Astrocyte of the spinal cord (primary cell): ENCODE measurements around the gene HTR1D.
"Not testable (repeated sequence)": the region's sequence is repeated elsewhere in the genome, so short reads cannot be mapped to it uniquely, and the experiment has no call there.

ENCODE experiments used
- DNase-seq: peaks from one replicate; pipeline ENCODE4 v3.0.0; 2011; ENCODE audit warnings: low read depth, low spot score
- H3K4me3 ChIP-seq: 2 replicates; pipeline ENCODE4 v1.5.1; 2011; ENCODE audit warnings: low read depth, mild to moderate bottlenecking, low read length, moderate library complexity
- CTCF ChIP-seq: IDR thresholded peaks from 2 replicates; pipeline ENCODE4 v1.5.1; 2012; ENCODE audit warnings: low read depth, mild to moderate bottlenecking, low read length, inconsistent platforms
- in situ Hi-C: cut with HindIII; loops from 2 replicates; pipeline ENCODE4 v1.10.0; 2017; ENCODE audit warnings: low sequenced_read_pairs

HTR1D gene

GRCh38 chr1:23227806-23228205, 10.5 kb upstream of the HTR1D start:
- in situ Hi-C loops = no loop called here
- no peak overlapping the region for H3K4me3 ChIP-seq
- no peak for DNase-seq
- no peak for TF ChIP-seq CTCF

DNA sequence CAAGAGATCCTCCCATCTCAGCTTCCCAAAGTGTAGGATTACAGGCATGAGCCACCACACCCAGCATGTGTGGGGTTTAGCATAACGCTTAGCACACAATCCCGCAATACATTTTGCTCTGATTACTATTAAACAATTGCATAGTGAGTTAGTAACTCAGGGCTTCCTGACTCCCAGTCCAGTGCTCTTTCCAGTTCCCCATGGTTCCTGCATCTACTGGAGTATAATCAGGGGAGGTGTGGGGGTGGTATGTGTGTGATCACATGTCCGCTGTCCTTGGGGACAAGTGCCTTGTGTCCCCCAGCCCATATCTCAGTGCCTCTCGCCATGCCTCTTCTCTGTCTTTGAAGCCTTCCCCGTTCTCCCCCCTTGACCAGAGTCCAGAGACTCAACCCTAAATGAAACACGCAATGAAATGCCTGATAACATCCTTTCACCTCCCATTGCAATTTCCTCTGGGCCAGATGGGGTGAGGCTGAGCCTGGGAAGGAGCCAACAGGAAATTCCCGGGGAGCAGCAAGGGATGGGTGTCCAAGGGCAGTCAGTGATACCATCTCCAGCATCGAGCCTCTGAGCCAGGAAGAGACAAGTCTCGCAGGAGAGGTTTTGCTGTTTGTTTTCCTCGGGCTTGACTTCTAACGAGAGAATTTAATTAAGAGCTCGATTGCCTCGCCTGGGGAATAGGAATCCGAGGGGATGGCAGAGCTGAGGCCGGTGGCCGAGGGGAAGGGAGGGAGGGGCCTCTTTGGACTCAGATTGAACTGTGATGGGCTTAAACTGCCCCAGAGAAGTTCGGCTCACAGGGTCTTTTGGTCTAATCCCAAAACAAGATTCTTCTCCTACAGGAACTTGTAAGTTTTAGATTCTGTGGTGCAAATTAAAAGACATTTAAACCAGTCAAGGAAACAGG, 7.7 kb upstream of the HTR1D start:
- in situ Hi-C loops = no loop called here
- no peak for TF ChIP-seq CTCF
- peak; percentile 17 for DNase-seq
- H3K4me3 ChIP-seq = no peak overlapping the region

DNA sequence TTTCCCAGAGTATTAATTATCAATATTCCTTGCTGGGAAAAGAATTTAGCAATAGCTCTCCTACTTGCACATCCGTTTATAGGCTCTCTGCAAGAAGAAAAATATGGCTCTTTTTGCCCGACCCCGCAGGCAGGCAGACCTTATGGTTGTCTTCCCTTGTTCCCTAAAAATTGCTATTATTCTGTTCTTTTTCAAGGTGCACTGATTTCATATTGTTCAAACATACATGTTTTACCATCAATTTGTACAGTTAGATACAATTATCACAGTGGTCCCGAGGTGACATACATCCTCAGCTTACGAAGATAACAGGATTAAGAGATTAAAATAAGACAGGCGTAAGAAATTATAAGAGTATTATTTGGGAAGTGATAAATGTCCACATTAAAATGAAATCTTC, 6.7 kb upstream of the HTR1D start:
- in situ Hi-C loops, DNase-seq: not testable (repeated sequence)

GRCh38 chr1:23223490-23223951, 6.2 kb upstream of the HTR1D start:
- in situ Hi-C loops, DNase-seq, H3K4me3 ChIP-seq: not testable (repeated sequence)

More for the DNA sequence above, 6.7 kb upstream of the HTR1D start:
- not testable (repeated sequence) for H3K4me3 ChIP-seq

DNA sequence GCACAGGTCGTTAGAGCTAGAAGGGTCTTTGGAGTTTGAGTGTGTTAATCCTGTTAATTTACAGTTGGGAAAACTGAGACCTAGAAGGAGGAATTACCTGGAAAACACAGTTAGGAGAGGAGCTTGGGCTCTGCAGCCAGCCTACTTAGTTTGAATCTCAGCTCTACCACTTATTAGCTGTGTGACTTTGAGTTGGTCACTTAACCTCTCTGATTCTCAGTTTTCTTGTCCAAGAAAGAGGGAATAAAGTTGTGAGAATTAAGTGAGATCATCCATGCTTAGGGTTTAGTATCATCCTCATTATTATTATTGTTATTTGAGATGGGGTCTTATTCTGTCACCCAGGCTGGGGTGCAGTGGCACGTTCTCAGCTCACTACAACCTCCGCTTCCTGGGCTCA, 5.4 kb upstream of the HTR1D start:
- no peak for DNase-seq
- in situ Hi-C loops = no loop called here
- no peak overlapping the region for H3K4me3 ChIP-seq
- no peak for TF ChIP-seq CTCF

GRCh38 chr1:23222331-23222730, 5.0 kb upstream of the HTR1D start:
- TF ChIP-seq CTCF = no peak

GRCh38 chr1:23221107-23221506, 3.8 kb upstream of the HTR1D start:
- in situ Hi-C loops = no loop called here
- H3K4me3 ChIP-seq = no peak overlapping the region
- no peak for DNase-seq
- TF ChIP-seq CTCF = no peak

More at GRCh38 chr1:23222331-23222730, 5.0 kb upstream of the HTR1D start:
- H3K4me3 ChIP-seq = no peak overlapping the region
- no peak for DNase-seq
- in situ Hi-C loops = no loop called here
